Calu3 (cell line): ENCODE data around the gene KCNMB1. TPM values are rescaled to one million over a fixed set of nuclear protein-coding genes. Genes with fewer than 3 reads are reported as not detected.

Experiments
- BruUV-seq: library from RNA; stranded (reverse); fragments of 400-500 nt; replicated peaks from 2 replicates; lab custom pipeline; 2021; lab: Mats Ljungman, UMichigan
- CTCF ChIA-PET: fragments of 300-600 bp; sonication (Branson Sonifier 250); formaldehyde crosslinking; loops from one replicate; lab custom pipeline; 2022; ENCODE audit warnings: antibody characterized with exemption; lab: Charles Lee
- DNase-seq: peaks from one replicate; pipeline ENCODE4 v3.0.0; 2022
- H3K27ac Mint-ChIP-seq: one replicate; pipeline ENCODE4 v1.8.0; 2022; ENCODE audit warnings: mixed read lengths; ENCODE audit not compliant: unreplicated experiment
- H3K27me3 Mint-ChIP-seq: one replicate; pipeline ENCODE4 v1.8.0; 2022; ENCODE audit warnings: mixed read lengths; ENCODE audit not compliant: unreplicated experiment
- H3K36me3 Mint-ChIP-seq: one replicate; pipeline ENCODE4 v1.8.0; 2022; ENCODE audit warnings: mild to moderate bottlenecking, moderate library complexity, mixed read lengths; ENCODE audit not compliant: insufficient read depth, unreplicated experiment
- H3K4me1 Mint-ChIP-seq: one replicate; pipeline ENCODE4 v1.8.0; 2022; ENCODE audit warnings: mild to moderate bottlenecking, low read depth, mixed read lengths; ENCODE audit not compliant: unreplicated experiment
- H3K4me3 Mint-ChIP-seq: one replicate; pipeline ENCODE4 v1.8.0; 2022; ENCODE audit warnings: mild to moderate bottlenecking, low read depth, moderate library complexity, mixed read lengths; ENCODE audit not compliant: unreplicated experiment
- H3K9me3 Mint-ChIP-seq: one replicate; pipeline ENCODE4 v1.8.0; 2022; ENCODE audit warnings: low read depth, mixed read lengths; ENCODE audit not compliant: unreplicated experiment
- CTCF ChIP-seq: fragments of 200-600 bp; IDR thresholded peaks from one replicate; pipeline ENCODE4 v1.8.0; 2022; ENCODE audit warnings: antibody characterized with exemption; ENCODE audit not compliant: unreplicated experiment
- intact Hi-C: fragments of 100-400 bp; cut with micrococcal nuclease; formaldehyde crosslinking; loops from one replicate; pipeline ENCODE4 v1.10.0; 2022; ENCODE audit not compliant: unreplicated experiment
- total RNA-seq: library from RNA; stranded (reverse); gene quantifications from 2 replicates; pipeline ENCODE4 v1.2.3, GENCODE V29; 2022

KCNMB1 gene
- total RNA-seq, 1 experiment from 2014 or later: not detected

GRCh38 chr5:170410401-170410800, 21.2 kb upstream of the KCNMB1 start:
- H3K4me3 Mint-ChIP-seq: no peak overlapping the region
- no TSS peak for BruUV-seq
- intact Hi-C loops: no loop called here
- CTCF ChIA-PET: no interaction called here
- peaks cover 81% of the 10 kb centered on the region for H3K27me3 Mint-ChIP-seq
- no peaks in the 10 kb centered on the region for H3K36me3 Mint-ChIP-seq
- no peak for TF ChIP-seq CTCF
- DNase-seq: no peak
- no peaks in the 10 kb centered on the region for H3K9me3 Mint-ChIP-seq
- H3K27ac Mint-ChIP-seq: no peak overlapping the region
- H3K4me1 Mint-ChIP-seq: no peaks in the 10 kb centered on the region

DNA sequence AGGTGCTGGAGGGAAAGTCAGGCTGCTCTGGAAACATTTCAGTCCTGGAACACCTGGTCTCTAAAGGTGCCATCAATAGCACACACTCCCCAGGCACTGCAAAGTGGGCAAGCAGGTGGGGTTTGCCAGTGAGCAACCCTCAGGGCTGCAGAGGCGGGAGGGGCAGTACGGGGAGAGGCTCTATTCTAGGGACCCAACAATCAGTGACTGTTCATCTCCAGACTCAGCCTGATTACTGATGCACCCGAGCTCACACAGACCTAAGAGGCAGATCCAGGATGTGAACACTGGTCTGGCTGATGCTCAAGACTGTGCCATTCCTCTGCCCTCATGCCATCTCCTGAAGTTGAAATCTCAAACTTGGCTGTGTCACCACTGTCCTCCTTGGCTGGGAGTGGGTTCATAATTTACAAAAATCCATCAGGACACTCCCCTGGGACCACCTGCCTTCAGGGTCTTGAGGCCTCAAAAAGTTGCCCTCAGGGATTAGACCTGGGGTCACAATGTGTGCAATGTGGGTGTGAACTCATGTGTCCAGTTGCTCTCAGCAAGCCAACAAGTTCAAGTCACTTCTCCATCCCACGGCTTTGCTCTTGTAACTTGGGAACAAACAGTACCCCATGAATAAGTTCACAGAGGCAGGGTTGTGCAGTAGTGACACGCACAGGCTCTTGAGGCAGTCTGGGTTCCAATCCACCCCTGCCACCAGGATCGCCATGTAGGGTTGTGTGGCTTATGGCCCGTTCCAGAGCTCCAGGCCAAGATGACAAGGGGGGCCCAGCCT, 19.9 kb upstream of the KCNMB1 start:
- H3K4me1 Mint-ChIP-seq: no peaks in the 10 kb centered on the region
- no TSS peak for BruUV-seq
- H3K36me3 Mint-ChIP-seq: no peaks in the 10 kb centered on the region
- no peaks in the 10 kb centered on the region for H3K9me3 Mint-ChIP-seq
- CTCF ChIA-PET: no interaction called here
- no peak overlapping the region for H3K4me3 Mint-ChIP-seq
- DNase-seq: no peak
- no peak for TF ChIP-seq CTCF
- H3K27me3 Mint-ChIP-seq: peaks cover 70% of the 10 kb centered on the region
- H3K27ac Mint-ChIP-seq: no peak overlapping the region
- intact Hi-C loops: no loop called here

- Mint-ChIP-seq H3K4me3 (no peak overlapping the region), H3K36me3 (no peaks in the 10 kb centered on the region), H3K27ac (no peak overlapping the region), H3K4me1 (no peaks in the 10 kb centered on the region), H3K27me3 (peaks cover 75% of the 10 kb centered on the region), H3K9me3 (no peaks in the 10 kb centered on the region)
- no peak for TF ChIP-seq CTCF
- intact Hi-C loops: no loop called here
- CTCF ChIA-PET: no interaction called here
- no peak for DNase-seq
- no TSS peak for BruUV-seq
These were observed 19.1 kb upstream of the KCNMB1 start for GRCh38 chr5:170408226-170408625.

DNA sequence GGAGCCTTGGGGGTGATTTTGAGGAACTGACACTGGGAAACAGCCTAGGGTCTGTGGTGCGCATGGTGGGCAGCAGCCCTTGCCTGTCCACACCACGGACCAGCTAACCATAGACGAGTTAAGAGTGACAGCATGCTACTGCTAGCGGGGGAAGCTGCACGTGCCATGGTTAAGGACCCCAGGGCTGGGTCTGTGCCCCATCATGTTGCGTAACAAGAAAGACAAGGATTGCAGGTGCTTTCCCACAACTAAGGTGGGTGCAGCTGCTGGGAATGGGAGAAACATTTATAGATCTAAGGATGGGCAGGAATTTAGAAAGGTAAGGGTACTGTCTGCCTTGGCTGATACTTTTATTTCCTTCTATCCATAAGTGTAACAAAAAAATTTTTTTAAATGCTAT, 17.9 kb upstream of the KCNMB1 start:
- H3K36me3 Mint-ChIP-seq: no peaks in the 10 kb centered on the region
- CTCF ChIA-PET: no interaction called here
- no peak overlapping the region for H3K27ac Mint-ChIP-seq
- intact Hi-C loops: no loop called here
- DNase-seq: no peak
- H3K27me3 Mint-ChIP-seq: peaks cover 83% of the 10 kb centered on the region
- no TSS peak for BruUV-seq
- no peak overlapping the region for H3K4me3 Mint-ChIP-seq
- H3K4me1 Mint-ChIP-seq: no peaks in the 10 kb centered on the region
- H3K9me3 Mint-ChIP-seq: no peaks in the 10 kb centered on the region
- TF ChIP-seq CTCF: no peak
